ENCODE measurements around the gene TBC1D2B. TPM values are rescaled to one million over a fixed set of nuclear protein-coding genes. Genes with fewer than 3 reads are reported as not detected.
"Not testable (repeated sequence)": the region's sequence is repeated elsewhere in the genome, so short reads cannot be mapped to it uniquely, and the experiment has no call there.

Gene TBC1D2B
- total and polyA plus RNA-seq, 2 donors: 31.6 to 55.0 TPM

- H3K36me3 ChIP-seq (ENCODE audit: insufficient read depth): no peaks in the 10 kb centered on the region
- peaks cover 4% of the 10 kb centered on the region for H3K4me1 ChIP-seq (ENCODE audit: insufficient read depth)
- 86% methylated on average over 12 of the region's 12 CpGs for WGBS
- no peak for DNase-seq (ENCODE audit: extremely low spot score)
- no peak overlapping the region for H3K4me3 ChIP-seq (ENCODE audit: low read depth, low read length)
- no peak overlapping the region for H3K27ac ChIP-seq (ENCODE audit: low read depth)
Observed at GRCh38 chr15:77991029-77991406, 86.5 kb downstream of the TBC1D2B start.

GRCh38 chr15:77989296-77990143 lies 88.0 kb downstream of the TBC1D2B start:
- Histone ChIP-seq H3K4me1 (ENCODE audit: insufficient read depth) (peaks cover 4% of the 10 kb centered on the region), H3K4me3 (ENCODE audit: low read depth, low read length) (no peak overlapping the region), H3K36me3 (ENCODE audit: insufficient read depth) (no peaks in the 10 kb centered on the region), H3K27ac (ENCODE audit: low read depth) (no peak overlapping the region)
- DNase-seq (ENCODE audit: extremely low spot score): no peak
- WGBS: 71% methylated on average over 21 of the region's 22 CpGs

GRCh38 chr15:77988347-77989295 lies 88.9 kb downstream of the TBC1D2B start:
- no peak overlapping the region for H3K27ac ChIP-seq (ENCODE audit: low read depth)
- no peak for DNase-seq (ENCODE audit: extremely low spot score)
- peaks cover 4% of the 10 kb centered on the region for H3K4me1 ChIP-seq (ENCODE audit: insufficient read depth)
- H3K36me3 ChIP-seq (ENCODE audit: insufficient read depth): no peaks in the 10 kb centered on the region
- no peak overlapping the region for H3K4me3 ChIP-seq (ENCODE audit: low read depth, low read length)
- WGBS: 80% methylated on average over 34 of the region's 34 CpGs

GRCh38 chr15:77987765-77988136 lies 89.8 kb downstream of the TBC1D2B start:
- not testable (repeated sequence) for H3K4me3 ChIP-seq (ENCODE audit: low read depth, low read length); H3K36me3 ChIP-seq (ENCODE audit: insufficient read depth); H3K27ac ChIP-seq (ENCODE audit: low read depth); H3K4me1 ChIP-seq (ENCODE audit: insufficient read depth); DNase-seq (ENCODE audit: extremely low spot score)
- 75% methylated on average over 15 of the region's 15 CpGs for WGBS

GRCh38 chr15:77986891-77987764 lies 90.4 kb downstream of the TBC1D2B start:
- Histone ChIP-seq H3K27ac (ENCODE audit: low read depth) (no peak overlapping the region), H3K36me3 (ENCODE audit: insufficient read depth) (no peaks in the 10 kb centered on the region), H3K4me3 (ENCODE audit: low read depth, low read length) (no peak overlapping the region), H3K4me1 (ENCODE audit: insufficient read depth) (peaks cover 2% of the 10 kb centered on the region)
- no peak for DNase-seq (ENCODE audit: extremely low spot score)
- 39% methylated on average over 24 of the region's 24 CpGs for WGBS

GRCh38 chr15:77985931-77986480 lies 91.5 kb downstream of the TBC1D2B start:
- DNase-seq (ENCODE audit: extremely low spot score): no peak

GRCh38 chr15:77985031-77985930 lies 92.2 kb downstream of the TBC1D2B start:
- H3K4me1 ChIP-seq (ENCODE audit: insufficient read depth): no peaks in the 10 kb centered on the region
- no peak overlapping the region for H3K27ac ChIP-seq (ENCODE audit: low read depth)
- H3K4me3 ChIP-seq (ENCODE audit: low read depth, low read length): no peak overlapping the region
- no peaks in the 10 kb centered on the region for H3K36me3 ChIP-seq (ENCODE audit: insufficient read depth)
- no peak for DNase-seq (ENCODE audit: extremely low spot score)
- WGBS: 95% methylated on average over 23 of the region's 23 CpGs

More at GRCh38 chr15:77985931-77986480, 91.5 kb downstream of the TBC1D2B start:
- peaks cover 2% of the 10 kb centered on the region for H3K4me1 ChIP-seq (ENCODE audit: insufficient read depth)
- H3K4me3 ChIP-seq (ENCODE audit: low read depth, low read length): no peak overlapping the region
- 82% methylated on average over 18 of the region's 18 CpGs for WGBS
- H3K36me3 ChIP-seq (ENCODE audit: insufficient read depth): no peaks in the 10 kb centered on the region
- H3K27ac ChIP-seq (ENCODE audit: low read depth): no peak overlapping the region

- H3K4me3 ChIP-seq (ENCODE audit: low read depth, low read length): no peak overlapping the region
- no peaks in the 10 kb centered on the region for H3K36me3 ChIP-seq (ENCODE audit: insufficient read depth)
- WGBS: 82% methylated on average over 6 of the region's 7 CpGs
- no peak overlapping the region for H3K27ac ChIP-seq (ENCODE audit: low read depth)
- no peaks in the 10 kb centered on the region for H3K4me1 ChIP-seq (ENCODE audit: insufficient read depth)
- DNase-seq (ENCODE audit: extremely low spot score): no peak
Observed at GRCh38 chr15:77984446-77984861, 93.1 kb downstream of the TBC1D2B start.

- DNase-seq (ENCODE audit: extremely low spot score): no peak
- H3K4me1 ChIP-seq (ENCODE audit: insufficient read depth): no peaks in the 10 kb centered on the region
Observed at GRCh38 chr15:77983708-77984445, 93.6 kb downstream of the TBC1D2B start.

GRCh38 chr15:77983091-77983707 lies 94.3 kb downstream of the TBC1D2B start:
- 81% methylated on average over 10 of the region's 10 CpGs for WGBS
- Histone ChIP-seq H3K4me1 (ENCODE audit: insufficient read depth) (no peaks in the 10 kb centered on the region), H3K4me3 (ENCODE audit: low read depth, low read length) (no peak overlapping the region), H3K36me3 (ENCODE audit: insufficient read depth) (no peaks in the 10 kb centered on the region), H3K27ac (ENCODE audit: low read depth) (no peak overlapping the region)
- DNase-seq (ENCODE audit: extremely low spot score): no peak

More at GRCh38 chr15:77983708-77984445, 93.6 kb downstream of the TBC1D2B start:
- Histone ChIP-seq H3K36me3 (ENCODE audit: insufficient read depth) (no peaks in the 10 kb centered on the region), H3K27ac (ENCODE audit: low read depth) (no peak overlapping the region), H3K4me3 (ENCODE audit: low read depth, low read length) (no peak overlapping the region)
- WGBS: 54% methylated on average over 15 of the region's 15 CpGs

- H3K4me1 ChIP-seq (ENCODE audit: insufficient read depth): no peaks in the 10 kb centered on the region
- DNase-seq (ENCODE audit: extremely low spot score): no peak
- no peak overlapping the region for H3K27ac ChIP-seq (ENCODE audit: low read depth)
- H3K36me3 ChIP-seq (ENCODE audit: insufficient read depth): no peaks in the 10 kb centered on the region
- WGBS: 84% methylated on average over 10 of the region's 10 CpGs
- no peak overlapping the region for H3K4me3 ChIP-seq (ENCODE audit: low read depth, low read length)
Observed at GRCh38 chr15:77982127-77982490, 95.4 kb downstream of the TBC1D2B start.
